Measurements from ENCODE around the gene IL19.

The IL19 gene

DNA sequence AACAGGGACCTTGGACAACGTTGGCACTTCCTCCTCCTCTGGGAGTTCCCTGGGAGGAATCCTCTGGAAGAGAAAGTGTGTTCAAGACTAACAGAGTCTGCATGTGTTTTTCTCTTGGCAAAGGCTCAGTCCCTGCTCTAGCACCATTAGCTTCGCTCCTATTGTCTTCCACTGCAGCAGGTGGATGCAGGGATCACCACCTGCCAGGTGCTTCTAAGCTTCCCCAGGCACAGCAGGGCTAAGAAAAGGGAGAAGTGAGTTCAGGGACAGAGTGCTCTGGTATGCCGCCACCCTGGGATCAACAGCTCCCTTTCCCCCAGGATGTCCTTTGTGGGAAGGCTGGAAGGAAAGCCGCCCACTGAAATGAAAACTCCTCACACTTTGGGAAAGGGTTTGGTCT, 50.9 kb downstream of the IL19 start:
- Histone ChIP-seq H3K36me3 (ENCODE audit: insufficient read depth, low read length) (no peaks in the 10 kb centered on the region), H3K27ac (ENCODE audit: low read length) (no peak overlapping the region), H3K9ac (ENCODE audit: low read depth, low read length) (no peak overlapping the region), H4K20me1 (ENCODE audit: insufficient read depth, low read length) (no peaks in the 10 kb centered on the region), H3K4me1 (ENCODE audit: insufficient read depth, low read length) (peaks cover 10% of the 10 kb centered on the region), H3K27me3 (ENCODE audit: insufficient read depth, low read length, poor library complexity) (no peaks in the 10 kb centered on the region), H2AFZ (ENCODE audit: low read depth, low read length) (no peak overlapping the region), H3K79me2 (ENCODE audit: insufficient read depth, low read length) (no peaks in the 10 kb centered on the region), H3K9me3 (ENCODE audit: insufficient read depth, low read length, severe bottlenecking) (no peaks in the 10 kb centered on the region), H3K4me3 (ENCODE audit: low read depth in 1 of 2, low read length in 2 of 2) (no peak overlapping the region), H3K4me2 (ENCODE audit: insufficient read depth, low read length) (no peak overlapping the region)
- DNase-seq = no peak
- no peak for ATAC-seq (ENCODE audit: insufficient read depth, low read depth)
- no peak for TF ChIP-seq EZH2 (IDR thresholded peaks at IDR 0.05; ENCODE audit: borderline replicate concordance, low read depth, low read length, severe bottlenecking)

DNA sequence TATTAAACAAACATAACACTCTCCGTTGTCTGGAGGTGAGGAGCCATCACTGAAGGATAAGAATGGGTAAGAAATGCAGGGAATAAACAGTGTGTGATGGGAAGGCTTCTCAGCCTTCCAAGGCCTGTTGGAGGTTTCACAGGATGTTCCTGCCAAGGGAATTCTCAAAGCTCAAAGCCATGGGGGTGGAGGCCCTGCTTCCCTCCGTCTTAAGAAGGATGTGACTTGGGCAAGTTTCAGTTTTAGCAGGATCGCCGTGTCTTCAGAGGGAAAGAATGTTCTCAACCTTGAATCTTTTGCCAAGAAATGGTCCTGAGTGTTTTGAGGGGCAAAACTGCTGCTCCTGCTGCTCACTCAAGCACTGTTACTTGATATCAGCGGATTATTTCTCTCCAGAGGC, 53.2 kb downstream of the IL19 start:
- Histone ChIP-seq H2AFZ (ENCODE audit: low read depth, low read length) (no peak overlapping the region), H3K79me2 (ENCODE audit: insufficient read depth, low read length) (no peaks in the 10 kb centered on the region), H3K4me1 (ENCODE audit: insufficient read depth, low read length) (no peaks in the 10 kb centered on the region), H4K20me1 (ENCODE audit: insufficient read depth, low read length) (no peaks in the 10 kb centered on the region), H3K36me3 (ENCODE audit: insufficient read depth, low read length) (no peaks in the 10 kb centered on the region), H3K4me2 (ENCODE audit: insufficient read depth, low read length) (no peak overlapping the region), H3K9me3 (ENCODE audit: insufficient read depth, low read length, severe bottlenecking) (no peaks in the 10 kb centered on the region), H3K27ac (ENCODE audit: low read length) (no peak overlapping the region), H3K4me3 (ENCODE audit: low read depth in 1 of 2, low read length in 2 of 2) (no peak overlapping the region), H3K27me3 (ENCODE audit: insufficient read depth, low read length, poor library complexity) (no peaks in the 10 kb centered on the region), H3K9ac (ENCODE audit: low read depth, low read length) (no peak overlapping the region)
- no peak for DNase-seq
- no peak for ATAC-seq (ENCODE audit: insufficient read depth, low read depth)
- TF ChIP-seq, protein P1, sequence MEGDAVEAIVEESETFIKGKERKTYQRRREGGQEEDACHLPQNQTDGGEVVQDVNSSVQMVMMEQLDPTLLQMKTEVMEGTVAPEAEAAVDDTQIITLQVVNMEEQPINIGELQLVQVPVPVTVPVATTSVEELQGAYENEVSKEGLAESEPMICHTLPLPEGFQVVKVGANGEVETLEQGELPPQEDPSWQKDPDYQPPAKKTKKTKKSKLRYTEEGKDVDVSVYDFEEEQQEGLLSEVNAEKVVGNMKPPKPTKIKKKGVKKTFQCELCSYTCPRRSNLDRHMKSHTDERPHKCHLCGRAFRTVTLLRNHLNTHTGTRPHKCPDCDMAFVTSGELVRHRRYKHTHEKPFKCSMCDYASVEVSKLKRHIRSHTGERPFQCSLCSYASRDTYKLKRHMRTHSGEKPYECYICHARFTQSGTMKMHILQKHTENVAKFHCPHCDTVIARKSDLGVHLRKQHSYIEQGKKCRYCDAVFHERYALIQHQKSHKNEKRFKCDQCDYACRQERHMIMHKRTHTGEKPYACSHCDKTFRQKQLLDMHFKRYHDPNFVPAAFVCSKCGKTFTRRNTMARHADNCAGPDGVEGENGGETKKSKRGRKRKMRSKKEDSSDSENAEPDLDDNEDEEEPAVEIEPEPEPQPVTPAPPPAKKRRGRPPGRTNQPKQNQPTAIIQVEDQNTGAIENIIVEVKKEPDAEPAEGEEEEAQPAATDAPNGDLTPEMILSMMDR (IDR thresholded peaks at IDR 0.05; ENCODE audit: borderline replicate concordance, extremely low read depth, low read length, poor library complexity, severe bottlenecking) = no peak
- no peak for TF ChIP-seq EZH2 (IDR thresholded peaks at IDR 0.05; ENCODE audit: borderline replicate concordance, low read depth, low read length, severe bottlenecking)

DNA sequence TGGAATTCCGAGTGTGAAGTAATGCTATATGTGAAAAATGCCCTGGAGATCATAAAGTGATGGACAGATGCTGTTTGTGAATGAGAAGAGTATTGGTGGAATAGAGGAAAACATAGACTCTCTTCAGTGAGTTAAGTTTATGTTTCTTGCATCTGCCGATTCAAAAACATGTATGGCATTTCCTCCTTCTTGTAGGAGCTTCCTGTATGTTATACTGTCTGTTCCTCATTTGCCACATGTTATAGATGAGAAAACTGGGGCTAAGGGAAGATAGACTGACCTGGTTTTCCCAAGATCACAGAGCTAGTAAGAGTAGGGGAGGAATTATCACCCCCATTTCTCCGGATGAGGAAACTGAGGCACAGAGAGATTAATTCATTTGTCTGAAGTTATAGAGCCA, 53.8 kb downstream of the IL19 start:
- TF ChIP-seq EZH2 (IDR thresholded peaks at IDR 0.05; ENCODE audit: borderline replicate concordance, low read depth, low read length, severe bottlenecking) = no peak
- TF ChIP-seq, protein P1 (IDR thresholded peaks at IDR 0.05; ENCODE audit: borderline replicate concordance, extremely low read depth, low read length, poor library complexity, severe bottlenecking) = no peak
- Histone ChIP-seq H3K9ac (ENCODE audit: low read depth, low read length) (no peak overlapping the region), H2AFZ (ENCODE audit: low read depth, low read length) (no peak overlapping the region), H3K79me2 (ENCODE audit: insufficient read depth, low read length) (no peaks in the 10 kb centered on the region), H4K20me1 (ENCODE audit: insufficient read depth, low read length) (no peaks in the 10 kb centered on the region), H3K4me1 (ENCODE audit: insufficient read depth, low read length) (no peaks in the 10 kb centered on the region), H3K4me3 (ENCODE audit: low read depth in 1 of 2, low read length in 2 of 2) (no peak overlapping the region), H3K9me3 (ENCODE audit: insufficient read depth, low read length, severe bottlenecking) (no peaks in the 10 kb centered on the region), H3K27me3 (ENCODE audit: insufficient read depth, low read length, poor library complexity) (no peaks in the 10 kb centered on the region), H3K4me2 (ENCODE audit: insufficient read depth, low read length) (no peak overlapping the region), H3K36me3 (ENCODE audit: insufficient read depth, low read length) (no peaks in the 10 kb centered on the region), H3K27ac (ENCODE audit: low read length) (no peak overlapping the region)
- ATAC-seq (ENCODE audit: insufficient read depth, low read depth) (no peak), DNase-seq (no peak)

DNA sequence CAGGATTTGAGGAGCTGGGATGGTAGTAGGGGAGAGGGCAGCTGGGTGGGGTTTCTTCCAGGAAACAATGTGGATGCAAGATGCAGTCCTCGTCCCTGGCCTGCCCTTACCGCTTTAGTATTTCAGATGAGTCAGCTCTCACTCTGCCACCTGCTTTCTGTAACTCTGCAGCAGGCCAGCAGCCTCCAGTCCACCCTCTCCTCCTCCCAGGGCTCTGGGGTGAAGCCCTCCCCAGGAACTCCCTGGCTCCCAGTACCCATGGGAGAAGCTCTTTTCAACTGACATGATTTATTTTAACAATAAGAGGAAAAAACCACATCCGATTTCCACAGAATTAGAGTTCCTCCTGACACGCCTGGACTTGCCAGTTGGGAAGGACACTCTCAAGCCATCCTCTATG, 55.8 kb downstream of the IL19 start:
- Histone ChIP-seq H3K9ac (ENCODE audit: low read depth, low read length) (no peak overlapping the region), H3K27ac (ENCODE audit: low read length) (no peak overlapping the region), H3K4me2 (ENCODE audit: insufficient read depth, low read length) (no peak overlapping the region), H3K36me3 (ENCODE audit: insufficient read depth, low read length) (no peaks in the 10 kb centered on the region), H2AFZ (ENCODE audit: low read depth, low read length) (no peak overlapping the region), H3K79me2 (ENCODE audit: insufficient read depth, low read length) (no peaks in the 10 kb centered on the region), H3K4me1 (ENCODE audit: insufficient read depth, low read length) (no peaks in the 10 kb centered on the region), H4K20me1 (ENCODE audit: insufficient read depth, low read length) (no peaks in the 10 kb centered on the region), H3K27me3 (ENCODE audit: insufficient read depth, low read length, poor library complexity) (no peaks in the 10 kb centered on the region), H3K4me3 (ENCODE audit: low read depth in 1 of 2, low read length in 2 of 2) (no peak overlapping the region), H3K9me3 (ENCODE audit: insufficient read depth, low read length, severe bottlenecking) (no peaks in the 10 kb centered on the region)
- no peak for TF ChIP-seq EZH2 (IDR thresholded peaks at IDR 0.05; ENCODE audit: borderline replicate concordance, low read depth, low read length, severe bottlenecking)
- TF ChIP-seq, protein P1 (IDR thresholded peaks at IDR 0.05; ENCODE audit: borderline replicate concordance, extremely low read depth, low read length, poor library complexity, severe bottlenecking) = no peak
- no peak for ATAC-seq (ENCODE audit: insufficient read depth, low read depth)
- DNase-seq = no peak
